ENCODE results near the gene TP53BP2.
"Not testable (repeated sequence)": the region's sequence is repeated elsewhere in the genome, so short reads cannot be mapped to it uniquely, and the experiment has no call there.

TP53BP2 gene

DNA sequence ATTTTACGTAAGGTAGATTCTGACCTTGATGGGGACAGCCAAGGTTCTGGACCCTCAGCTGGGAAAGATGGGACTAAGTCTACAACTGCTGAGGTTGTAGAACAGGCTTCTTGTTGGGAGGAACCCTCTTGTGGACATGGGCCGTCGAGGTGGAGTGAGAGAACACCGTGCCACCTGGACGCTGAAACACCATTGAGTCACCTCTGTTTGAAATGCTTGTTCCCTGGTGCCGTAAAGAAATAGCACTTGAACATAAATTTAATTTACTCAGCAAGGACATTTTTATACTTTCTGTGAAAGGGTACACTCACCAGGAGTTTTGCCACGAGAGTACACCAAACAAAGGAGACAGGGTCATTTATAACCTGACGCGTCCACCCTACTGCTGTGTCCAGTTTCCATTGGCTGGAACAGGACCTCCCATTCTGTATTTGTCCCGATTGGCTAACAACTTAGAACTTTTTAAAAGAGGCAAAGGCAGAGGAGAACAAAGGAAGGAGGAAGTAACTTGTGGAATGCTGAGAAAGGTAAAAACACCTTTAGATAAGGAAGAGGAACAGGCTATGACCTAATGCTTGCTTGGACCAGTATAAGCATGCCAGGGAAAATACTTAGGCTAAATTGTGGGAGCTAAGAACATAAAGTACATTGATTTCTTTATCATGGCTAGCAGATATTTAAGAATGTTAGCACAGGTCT lies 105.6 kb downstream of the TP53BP2 start:
- DNase-seq: not testable (repeated sequence)

DNA sequence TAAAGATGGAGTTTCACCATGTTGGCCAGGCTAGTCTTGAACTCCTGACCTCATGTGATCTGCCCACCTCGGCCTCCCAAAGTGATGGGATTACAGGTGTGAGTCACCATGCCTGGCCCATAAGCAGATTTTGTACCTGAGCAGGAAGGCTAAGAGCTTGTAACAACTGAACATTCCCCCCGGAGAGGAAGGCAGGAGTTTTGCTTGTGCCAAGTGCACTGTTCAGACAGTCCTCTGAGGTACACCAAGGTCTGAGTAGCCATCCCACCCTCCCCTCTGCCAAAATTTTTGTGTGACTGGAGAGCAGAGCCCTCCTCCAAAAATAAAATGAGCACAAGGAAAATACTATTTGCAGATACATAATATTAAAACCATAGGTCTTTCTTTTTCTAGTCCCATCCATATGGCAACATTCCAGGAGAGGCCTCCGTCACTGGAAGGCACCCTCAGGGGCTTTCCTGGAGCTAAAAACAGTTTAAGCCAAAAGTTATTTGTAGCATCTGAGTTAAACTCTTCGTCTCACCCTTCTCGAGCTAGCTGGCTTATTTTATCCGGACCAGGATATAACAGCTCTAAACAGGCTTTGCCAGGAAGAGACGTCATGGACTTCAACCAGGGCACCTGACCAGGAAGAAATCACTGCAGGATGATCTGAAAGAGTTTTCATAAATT lies 106.2 kb downstream of the TP53BP2 start:
- DNase-seq: no peak

DNA sequence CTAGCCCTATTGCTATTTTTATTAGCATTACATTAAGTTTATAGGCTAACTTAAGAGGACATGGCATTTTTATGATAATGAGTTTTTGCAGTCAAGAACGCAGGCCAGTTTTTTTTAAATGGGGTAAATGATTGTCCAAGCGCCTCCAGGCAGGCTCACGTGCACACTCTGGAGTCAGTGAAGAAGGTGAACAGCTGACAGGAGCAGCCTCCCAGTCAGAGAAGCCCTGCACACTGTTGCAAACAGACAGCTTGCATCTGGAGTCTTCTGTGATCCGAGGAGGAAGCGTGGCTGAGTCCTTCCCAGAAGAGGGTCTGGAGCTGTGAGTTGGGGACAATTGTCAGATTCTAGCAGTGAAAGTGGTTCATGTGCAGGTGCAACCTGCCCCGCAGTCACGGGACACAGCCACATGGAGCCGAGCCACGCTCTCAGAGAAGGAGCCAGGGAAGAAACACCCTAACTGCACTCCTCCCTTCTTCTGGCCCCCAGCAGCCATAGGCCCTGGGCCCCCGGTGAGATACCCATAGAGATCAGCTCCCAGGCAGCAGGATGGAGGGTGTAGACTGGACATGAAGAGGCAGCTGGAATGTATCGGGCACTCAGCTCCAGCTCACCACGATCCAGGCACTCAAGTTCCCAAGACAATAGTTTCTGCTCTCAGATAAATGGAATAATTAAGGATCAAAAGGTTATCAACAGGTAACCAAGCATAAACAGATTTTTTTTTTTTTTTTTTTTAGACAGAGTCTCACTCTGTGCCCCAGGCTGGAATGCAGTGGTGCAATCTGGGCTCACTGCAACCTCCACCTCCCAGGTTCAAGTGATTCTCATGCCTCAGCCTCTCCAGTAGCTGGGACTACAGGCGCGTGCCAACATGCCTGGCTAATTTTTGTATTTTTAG lies 107.0 kb downstream of the TP53BP2 start:
- no peak for DNase-seq

DNA sequence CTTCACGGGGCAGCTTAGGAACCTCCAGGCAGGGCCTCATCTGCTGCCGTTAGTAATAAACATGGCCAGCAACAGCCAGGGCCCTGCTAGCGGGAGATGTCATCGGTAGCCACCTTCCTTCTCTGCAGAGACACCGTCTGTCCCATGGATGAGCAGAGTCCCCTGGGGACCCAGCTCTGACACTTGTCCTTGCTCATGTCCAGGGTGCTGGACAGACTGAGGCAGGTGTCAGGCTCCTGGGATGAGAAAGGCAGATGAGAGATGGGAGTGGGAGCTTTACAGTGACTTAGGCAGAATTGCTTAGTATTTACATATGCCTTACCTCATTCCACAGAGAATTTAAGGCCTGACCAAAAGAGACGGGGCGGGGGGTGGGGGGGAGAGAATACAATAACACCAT lies 108.4 kb downstream of the TP53BP2 start:
- DNase-seq: no peak

DNA sequence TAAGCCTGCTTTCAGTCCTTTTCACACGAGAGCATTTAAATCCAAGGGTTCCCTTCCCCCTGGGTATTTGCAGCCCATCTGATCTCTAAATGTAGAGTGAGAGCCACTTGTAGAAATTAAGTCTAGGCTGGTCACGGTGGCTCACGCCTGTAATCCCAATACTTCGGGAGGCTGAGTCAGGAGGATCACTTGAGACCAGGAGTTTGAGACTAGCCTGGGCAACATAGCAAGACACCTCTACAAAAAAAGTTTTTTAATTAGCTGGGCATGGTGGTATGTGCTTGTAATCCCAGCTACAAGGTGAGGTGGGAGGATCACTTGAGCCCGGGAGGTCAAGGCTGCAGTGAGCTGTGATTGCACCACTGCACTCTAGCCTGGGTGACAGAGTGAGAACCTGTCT lies 109.1 kb downstream of the TP53BP2 start:
- DNase-seq: not testable (repeated sequence)

DNA sequence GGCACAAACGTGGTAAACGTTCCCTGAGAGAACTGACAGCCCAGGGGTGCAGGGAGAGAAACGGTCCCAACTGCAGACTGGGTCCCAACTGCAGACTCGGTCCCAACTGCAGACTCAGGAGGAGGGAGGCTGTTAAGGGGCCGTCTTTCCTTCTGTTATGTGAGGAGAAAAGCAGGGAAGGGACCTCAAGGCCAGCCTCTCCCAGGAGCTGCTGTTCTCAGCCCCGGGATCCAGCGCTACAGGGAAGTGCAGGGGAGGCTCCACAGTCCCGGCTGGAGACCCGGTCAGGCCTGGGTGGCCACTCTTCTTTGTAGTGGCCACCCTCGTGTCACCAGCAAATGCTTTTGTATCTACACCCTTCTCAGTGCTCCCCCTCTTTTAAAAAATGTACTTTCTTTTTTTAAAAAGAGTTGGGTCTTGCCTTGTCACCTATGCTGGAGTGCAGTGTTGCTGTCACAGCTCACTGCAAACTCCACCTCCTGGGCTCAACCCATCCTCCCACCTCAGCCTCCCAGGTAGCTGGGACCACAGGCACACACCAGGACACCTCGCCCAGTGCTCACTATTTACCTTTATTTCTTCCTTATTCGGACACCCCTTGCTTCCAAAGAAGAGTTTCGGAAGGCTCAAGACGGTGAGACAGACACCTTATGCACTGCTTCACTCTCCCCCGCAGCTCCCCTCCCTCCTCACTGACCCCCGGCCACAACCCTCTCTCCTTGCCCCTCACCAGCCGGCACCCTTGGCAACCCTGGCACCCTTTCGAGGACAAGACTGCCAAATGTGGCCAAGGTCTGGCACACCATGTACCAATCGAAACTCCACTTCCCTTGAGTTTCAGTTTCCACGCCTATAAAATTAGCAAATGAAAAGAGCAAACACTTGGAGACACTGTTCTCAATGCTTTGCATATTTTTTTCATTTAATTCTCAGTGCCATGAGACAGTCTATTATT lies 111.6 kb downstream of the TP53BP2 start:
- DNase-seq: no peak

DNA sequence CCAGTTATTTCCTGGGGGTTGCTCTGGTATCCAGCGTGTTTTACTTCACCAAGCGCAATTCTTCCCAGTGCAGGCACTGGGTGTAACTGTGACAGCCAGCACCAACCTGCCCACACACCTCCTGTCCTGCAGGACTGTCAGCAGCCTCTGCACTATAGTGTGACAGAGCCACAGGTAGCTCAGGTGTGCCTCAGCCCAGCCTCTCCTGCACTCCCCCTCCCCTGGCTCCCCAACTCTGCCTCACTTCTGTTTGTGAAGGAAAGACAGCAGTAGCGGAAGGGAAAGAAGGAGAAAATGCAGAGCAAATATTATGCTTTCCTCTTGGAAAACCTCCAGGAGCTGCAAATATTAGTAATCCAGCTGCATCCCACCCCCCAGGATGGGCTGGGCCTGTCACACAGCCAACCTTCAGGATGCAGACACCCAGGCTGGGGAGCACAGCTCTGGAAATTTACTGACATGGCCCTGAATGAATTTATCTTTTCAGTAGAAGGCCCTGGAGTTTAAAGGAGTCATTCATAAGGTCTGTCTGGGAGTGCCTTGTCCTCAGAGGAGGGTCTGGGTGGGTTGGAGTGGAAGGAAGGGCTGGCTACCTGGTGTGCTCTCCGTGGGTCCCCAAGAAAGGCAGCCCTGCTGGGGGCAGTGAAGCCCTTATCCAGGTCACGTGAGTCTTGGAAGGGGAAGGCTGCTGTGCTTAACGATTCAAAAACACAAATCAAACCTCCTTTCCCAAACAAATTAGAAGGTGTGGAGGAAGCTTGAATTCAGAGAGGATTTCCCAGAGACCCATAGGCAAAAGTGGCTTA lies 112.6 kb downstream of the TP53BP2 start:
- DNase-seq: no peak

DNA sequence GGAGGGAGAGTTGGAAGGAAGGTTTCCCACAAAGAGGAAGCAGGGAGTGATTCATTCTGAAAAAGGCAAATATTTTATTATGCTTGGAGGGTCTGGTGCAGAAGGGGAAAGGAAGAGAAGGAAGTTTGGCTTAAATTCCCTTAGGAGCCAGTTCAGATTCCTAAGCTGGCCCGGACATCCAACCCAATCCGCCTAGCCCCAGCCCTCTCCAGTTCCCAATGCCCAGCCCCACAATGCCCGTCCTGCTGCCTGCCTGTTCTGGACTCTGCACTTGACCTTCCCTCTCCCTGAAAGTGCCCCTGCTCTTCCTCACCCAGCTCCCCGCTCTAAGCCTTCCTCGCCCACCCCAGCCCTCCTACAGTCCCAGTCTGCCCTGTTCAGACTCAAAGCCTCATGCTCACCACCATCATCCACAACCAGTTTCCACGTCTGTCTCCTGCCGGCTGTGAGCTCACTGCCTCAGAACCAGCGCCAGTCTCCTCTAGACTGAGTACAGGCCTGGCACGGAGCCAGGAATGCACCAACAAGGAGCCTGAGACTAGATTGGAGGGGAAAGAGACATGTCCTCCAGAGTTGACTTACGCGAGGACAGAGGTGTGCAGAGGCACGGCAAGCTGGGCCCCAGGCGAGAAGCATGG lies 114.5 kb downstream of the TP53BP2 start:
- no peak for DNase-seq

DNA sequence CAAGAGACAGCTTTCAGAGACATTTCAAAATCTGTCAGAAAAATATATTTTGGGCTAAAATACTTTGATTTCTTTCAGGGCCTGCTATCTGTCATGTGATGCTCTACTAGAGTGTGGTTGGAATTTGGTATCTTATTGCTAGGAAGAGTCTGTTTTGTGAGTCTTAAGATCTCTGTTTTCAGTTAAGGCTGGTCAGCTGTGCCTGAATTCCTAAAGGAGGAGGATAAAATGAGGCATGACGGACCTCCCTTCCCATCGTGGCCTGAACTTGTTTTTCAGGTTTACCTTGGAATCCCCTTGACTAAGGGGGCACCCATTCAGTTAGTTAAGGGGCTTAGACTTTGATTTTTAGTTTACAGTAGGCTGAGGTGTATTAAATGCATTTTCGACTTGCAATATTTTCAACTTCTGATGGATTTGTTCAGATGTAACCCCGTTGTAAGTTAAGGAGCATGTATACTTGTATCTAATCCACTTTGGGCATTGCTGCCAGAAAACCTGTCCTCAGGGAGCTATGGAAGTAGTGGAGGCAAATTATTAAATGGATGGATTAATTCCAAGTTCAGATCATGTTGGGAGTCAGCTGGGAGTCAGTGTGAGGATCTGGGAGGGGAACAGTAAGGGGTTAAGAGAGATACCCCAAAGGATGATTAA lies 115.1 kb downstream of the TP53BP2 start:
- no peak for DNase-seq

DNA sequence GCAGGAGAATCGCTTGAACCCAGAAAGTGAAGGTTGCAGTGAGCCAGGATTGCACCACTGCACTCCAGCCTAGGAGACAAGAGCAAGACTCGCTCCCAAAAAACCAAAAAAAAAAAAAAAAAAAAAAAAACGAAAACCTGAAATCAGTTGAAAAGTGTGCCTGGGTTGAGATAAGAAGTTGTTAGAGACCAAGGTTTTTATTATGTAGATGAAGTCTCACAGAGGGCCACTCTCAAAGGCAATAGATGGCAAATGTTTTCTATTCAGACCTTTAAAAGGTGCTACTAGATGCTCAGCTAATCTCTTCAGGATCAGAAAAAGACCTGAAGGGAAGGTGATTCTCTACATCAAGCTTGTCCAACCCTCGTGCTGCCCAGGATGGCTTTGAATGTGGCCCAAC lies 115.8 kb downstream of the TP53BP2 start:
- no peak for DNase-seq
